ENCODE data around the gene CDK17. TPM values are rescaled to one million over a fixed set of nuclear protein-coding genes. Genes with fewer than 3 reads are reported as not detected.

CDK17 gene
- total and polyA plus RNA-seq, 2 experiments from 2014 or later = 29.3 to 62.7 TPM

- Histone ChIP-seq H3K27ac (0 out of 2 replicates have a peak overlapping the region, but pooled peaks have one; percentile 1), H3K4me1 (ENCODE audit: insufficient read depth) (peaks cover 61% of the 10 kb centered on the region), H3K9ac (no peak overlapping the region), H3K4me2 (ENCODE audit: unreplicated experiment) (no peak overlapping the region), H3K36me3 (ENCODE audit: low read depth) (no peaks in the 10 kb centered on the region), H4K20me1 (ENCODE audit: insufficient read depth) (peaks cover 33% of the 10 kb centered on the region), H3K27me3 (replicated peaks; ENCODE audit: insufficient read depth) (no peaks in the 10 kb centered on the region), H2AFZ (no peak overlapping the region), H3K9me3 (ENCODE audit: low read depth) (no peaks in the 10 kb centered on the region), H3K79me2 (ENCODE audit: insufficient read depth) (peaks cover 100% of the 10 kb centered on the region), H3F3A (ENCODE audit: insufficient read depth) (peaks cover 36% of the 10 kb centered on the region; the same call in 1 of the 2 replicates), H3K4me3 (no peak overlapping the region), H3K9me2 (ENCODE audit: insufficient read depth) (no peaks in the 10 kb centered on the region)
- 33 to 35% methylated on average over 1 of the region's 1 CpG for WGBS, 2 experiments (ENCODE audit: low coverage in 1 of 2, low lambda C conversion rate in 2 of 2, missing lambda C conversion rate in 2 of 2)
- no peak for DNase-seq
- TF ChIP-seq EZH2phosphoT487 (IDR thresholded peaks at IDR 0.05; ENCODE audit: insufficient read depth, low read depth) = no peak
- TF ChIP-seq EZH2 (IDR thresholded peaks at IDR 0.05; ENCODE audit: insufficient read depth, poor library complexity, severe bottlenecking) = no peak
- in situ Hi-C loops (cut with MboI) = no loop called here
Observed at GRCh38 chr12:96368687-96369086, 31.6 kb downstream of the CDK17 start.

- H3K9ac ChIP-seq = no peak overlapping the region
- in situ Hi-C loops (cut with MboI) = no loop called here
- no peaks in the 10 kb centered on the region for H3K9me3 ChIP-seq (ENCODE audit: low read depth)
- peaks cover 100% of the 10 kb centered on the region for H3K79me2 ChIP-seq (ENCODE audit: insufficient read depth)
- DNase-seq = peak; percentile 27
- peaks cover 36% of the 10 kb centered on the region; the same call in 1 of the 2 replicates for H3F3A ChIP-seq (ENCODE audit: insufficient read depth)
- H3K36me3 ChIP-seq (ENCODE audit: low read depth) = no peaks in the 10 kb centered on the region
- TF ChIP-seq EZH2 (IDR thresholded peaks at IDR 0.05; ENCODE audit: insufficient read depth, poor library complexity, severe bottlenecking) = no peak
- no peak for TF ChIP-seq EZH2phosphoT487 (IDR thresholded peaks at IDR 0.05; ENCODE audit: insufficient read depth, low read depth)
- peaks cover 61% of the 10 kb centered on the region for H3K4me1 ChIP-seq (ENCODE audit: insufficient read depth)
- H3K27me3 ChIP-seq (replicated peaks; ENCODE audit: insufficient read depth) = no peaks in the 10 kb centered on the region
- H2AFZ ChIP-seq = no peak overlapping the region
- 0 out of 2 replicates have a peak overlapping the region, but pooled peaks have one; percentile 1 for H3K27ac ChIP-seq
- 8 to 16% methylated on average over 2 of the region's 2 CpGs for whole genome bisulfite sequencing, 2 experiments (ENCODE audit: low coverage in 1 of 2, low lambda C conversion rate in 2 of 2, missing lambda C conversion rate in 2 of 2)
- peak overlapping the region; percentile 4 for H3K4me2 ChIP-seq (ENCODE audit: unreplicated experiment)
- peaks cover 33% of the 10 kb centered on the region for H4K20me1 ChIP-seq (ENCODE audit: insufficient read depth)
- H3K9me2 ChIP-seq (ENCODE audit: insufficient read depth) = no peaks in the 10 kb centered on the region
- no peak overlapping the region for H3K4me3 ChIP-seq
Observed at GRCh38 chr12:96368233-96368632, 32.0 kb downstream of the CDK17 start.

GRCh38 chr12:96366381-96366654, 33.9 kb downstream of the CDK17 start:
- Histone ChIP-seq H3K4me3 (no peak overlapping the region), H3K4me1 (ENCODE audit: insufficient read depth) (peaks cover 60% of the 10 kb centered on the region), H3K36me3 (ENCODE audit: low read depth) (no peaks in the 10 kb centered on the region), H3K27ac (no peak overlapping the region), H3K9me3 (ENCODE audit: low read depth) (no peaks in the 10 kb centered on the region), H3K4me2 (ENCODE audit: unreplicated experiment) (no peak overlapping the region), H3F3A (ENCODE audit: insufficient read depth) (peaks cover 42% of the 10 kb centered on the region; the same call in 1 of the 2 replicates), H4K20me1 (ENCODE audit: insufficient read depth) (peaks cover 32% of the 10 kb centered on the region), H3K27me3 (replicated peaks; ENCODE audit: insufficient read depth) (no peaks in the 10 kb centered on the region), H3K9me2 (ENCODE audit: insufficient read depth) (no peaks in the 10 kb centered on the region), H3K79me2 (ENCODE audit: insufficient read depth) (peaks cover 100% of the 10 kb centered on the region), H2AFZ (no peak overlapping the region), H3K9ac (no peak overlapping the region)
- in situ Hi-C loops (cut with MboI) = no loop called here
- WGBS, 2 experiments (ENCODE audit: low coverage in 1 of 2, low lambda C conversion rate in 2 of 2, missing lambda C conversion rate in 2 of 2) = 97 to 98% methylated on average over 2 of the region's 2 CpGs
- no peak for DNase-seq
- no peak for TF ChIP-seq EZH2phosphoT487 (IDR thresholded peaks at IDR 0.05; ENCODE audit: insufficient read depth, low read depth)
- TF ChIP-seq EZH2 (IDR thresholded peaks at IDR 0.05; ENCODE audit: insufficient read depth, poor library complexity, severe bottlenecking) = no peak

GRCh38 chr12:96365604-96366380, 34.4 kb downstream of the CDK17 start:
- 74 to 83% methylated on average over 2 of the region's 2 CpGs for WGBS, 2 experiments (ENCODE audit: low coverage in 1 of 2, low lambda C conversion rate in 2 of 2, missing lambda C conversion rate in 2 of 2)
- Histone ChIP-seq H3K4me3 (no peak overlapping the region), H3K27ac (no peak overlapping the region), H3F3A (ENCODE audit: insufficient read depth) (peaks cover 47% of the 10 kb centered on the region; the same call in 1 of the 2 replicates), H4K20me1 (ENCODE audit: insufficient read depth) (peaks cover 32% of the 10 kb centered on the region), H3K9me3 (ENCODE audit: low read depth) (no peaks in the 10 kb centered on the region), H3K36me3 (ENCODE audit: low read depth) (no peaks in the 10 kb centered on the region), H3K9ac (no peak overlapping the region), H3K4me1 (ENCODE audit: insufficient read depth) (peaks cover 60% of the 10 kb centered on the region), H3K9me2 (ENCODE audit: insufficient read depth) (no peaks in the 10 kb centered on the region), H3K79me2 (ENCODE audit: insufficient read depth) (peaks cover 100% of the 10 kb centered on the region), H3K4me2 (ENCODE audit: unreplicated experiment) (no peak overlapping the region), H3K27me3 (replicated peaks; ENCODE audit: insufficient read depth) (no peaks in the 10 kb centered on the region), H2AFZ (no peak overlapping the region)
- in situ Hi-C loops (cut with MboI) = no loop called here
- DNase-seq = peak; percentile 20
- no peak for TF ChIP-seq EZH2phosphoT487 (IDR thresholded peaks at IDR 0.05; ENCODE audit: insufficient read depth, low read depth)
- no peak for TF ChIP-seq EZH2 (IDR thresholded peaks at IDR 0.05; ENCODE audit: insufficient read depth, poor library complexity, severe bottlenecking)
